ENCODE results near the gene JSRP1. TPM values are rescaled to one million over a fixed set of nuclear protein-coding genes. Genes with fewer than 3 reads are reported as not detected.

Gene JSRP1
- total and polyA plus RNA-seq, 4 donors: 0.25 to 0.45 (median 0.39) TPM; not detected in 1

GRCh38 chr19:2280633-2281264 lies 24.5 kb upstream of the JSRP1 start:
- TF ChIP-seq SP1 (IDR thresholded peaks at IDR 0.05): no peak
- H3K4me3 ChIP-seq (ENCODE audit: low read depth in 1 of 3, low read length in 3 of 3): no peak overlapping the region
- H3K9me3 ChIP-seq (ENCODE audit: control insufficient read depth in 4 of 4, low read length in 3 of 4): no peaks in the 10 kb centered on the region
- H3K4me1 ChIP-seq (ENCODE audit: control insufficient read depth in 4 of 4, insufficient read depth in 4 of 4, low read length in 3 of 4): no peaks in the 10 kb centered on the region
- no peak overlapping the region for H3K27ac ChIP-seq (ENCODE audit: low read depth in 1 of 2, low read length in 2 of 2)
- H3K36me3 ChIP-seq (ENCODE audit: control insufficient read depth in 4 of 4, insufficient read depth in 3 of 4, low read depth in 1 of 4, low read length in 3 of 4): no peaks in the 10 kb centered on the region
- no peaks in the 10 kb centered on the region for H3K27me3 ChIP-seq (ENCODE audit: control insufficient read depth in 4 of 4, insufficient read depth in 4 of 4, low read length in 3 of 4)
- 75% methylated on average over 26 of the region's 26 CpGs for WGBS
- no peak overlapping the region for H3K9ac ChIP-seq (ENCODE audit: low read depth in 1 of 2, low read length in 2 of 2)
- DNase-seq (ENCODE audit: low spot score): no peak

DNA sequence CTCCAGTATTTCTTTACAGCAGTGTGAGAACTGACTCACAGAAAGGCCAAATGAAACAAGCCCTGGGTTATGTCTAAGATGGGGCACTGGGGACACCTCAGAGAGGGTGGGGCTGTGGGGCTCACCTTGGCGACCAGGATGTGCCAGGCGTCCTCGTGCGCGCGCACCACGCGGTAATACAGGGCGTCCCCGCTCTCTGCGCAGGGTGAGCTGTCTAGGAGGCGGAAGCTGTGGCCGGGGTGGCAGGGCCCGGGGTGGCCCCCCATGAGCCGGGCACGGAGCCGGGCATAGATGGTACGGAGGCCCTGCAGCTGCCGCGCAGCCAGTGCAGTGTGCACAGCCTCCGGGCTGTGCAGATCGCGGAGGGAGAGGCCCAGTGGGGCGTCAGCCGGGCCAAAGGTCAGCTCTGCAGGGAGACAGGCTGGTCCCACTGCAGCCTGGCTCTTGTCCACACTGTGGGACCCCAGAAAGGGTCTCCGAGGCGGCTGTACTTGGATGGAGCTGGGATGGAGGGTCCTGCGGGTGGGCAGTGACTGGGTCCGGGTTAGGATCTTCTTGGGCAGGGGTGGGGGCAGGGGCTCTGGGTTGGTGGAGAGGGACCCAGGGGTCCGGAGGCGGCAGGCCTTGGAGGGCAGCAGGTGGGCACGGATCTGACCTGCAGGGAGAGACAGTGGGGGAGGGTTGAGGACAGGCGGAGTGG lies 22.4 kb upstream of the JSRP1 start:
- no peak for DNase-seq (ENCODE audit: low spot score)
- no peaks in the 10 kb centered on the region for H3K27me3 ChIP-seq (ENCODE audit: control insufficient read depth in 4 of 4, insufficient read depth in 4 of 4, low read length in 3 of 4)
- no peaks in the 10 kb centered on the region for H3K36me3 ChIP-seq (ENCODE audit: control insufficient read depth in 4 of 4, insufficient read depth in 3 of 4, low read depth in 1 of 4, low read length in 3 of 4)
- H3K9ac ChIP-seq (ENCODE audit: low read depth in 1 of 2, low read length in 2 of 2): no peak overlapping the region
- 78% methylated on average over 33 of the region's 33 CpGs for WGBS
- no peak overlapping the region for H3K4me3 ChIP-seq (ENCODE audit: low read depth in 1 of 3, low read length in 3 of 3)
- no peak overlapping the region for H3K27ac ChIP-seq (ENCODE audit: low read depth in 1 of 2, low read length in 2 of 2)
- peaks cover 2 to 14% (median 8%) of the 10 kb centered on the region in 4 donors for H3K4me1 ChIP-seq (ENCODE audit: control insufficient read depth in 4 of 4, insufficient read depth in 4 of 4, low read length in 3 of 4)
- no peaks in the 10 kb centered on the region for H3K9me3 ChIP-seq (ENCODE audit: control insufficient read depth in 4 of 4, low read length in 3 of 4)
- no peak for TF ChIP-seq YY1 (IDR thresholded peaks at IDR 0.05)
- TF ChIP-seq, protein P1, sequence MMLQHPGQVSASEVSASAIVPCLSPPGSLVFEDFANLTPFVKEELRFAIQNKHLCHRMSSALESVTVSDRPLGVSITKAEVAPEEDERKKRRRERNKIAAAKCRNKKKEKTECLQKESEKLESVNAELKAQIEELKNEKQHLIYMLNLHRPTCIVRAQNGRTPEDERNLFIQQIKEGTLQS (IDR thresholded peaks at IDR 0.05): no peak
- TF ChIP-seq SP1 (IDR thresholded peaks at IDR 0.05): no peak
- no peak for TF ChIP-seq FOXA1 (IDR thresholded peaks at IDR 0.05)
- TF ChIP-seq REST (IDR thresholded peaks at IDR 0.05): no peak
- TF ChIP-seq TAF1 (conservative IDR thresholded peaks at IDR 0.05): no peak
- no peak for TF ChIP-seq HNF4G (IDR thresholded peaks at IDR 0.05)

- Histone ChIP-seq H3K36me3 (ENCODE audit: control insufficient read depth in 4 of 4, insufficient read depth in 3 of 4, low read depth in 1 of 4, low read length in 3 of 4) (peaks cover 2 to 9% (median 5%) of the 10 kb centered on the region in 4 donors), H3K9ac (ENCODE audit: low read depth in 1 of 2, low read length in 2 of 2) (no peak overlapping the region), H3K27me3 (ENCODE audit: control insufficient read depth in 4 of 4, insufficient read depth in 4 of 4, low read length in 3 of 4) (no peaks in the 10 kb centered on the region), H3K27ac (ENCODE audit: low read depth in 1 of 2, low read length in 2 of 2) (no peak overlapping the region), H3K4me3 (ENCODE audit: low read depth in 1 of 3, low read length in 3 of 3) (no peak overlapping the region), H3K9me3 (ENCODE audit: control insufficient read depth in 4 of 4, low read length in 3 of 4) (no peaks in the 10 kb centered on the region), H3K4me1 (ENCODE audit: control insufficient read depth in 4 of 4, insufficient read depth in 4 of 4, low read length in 3 of 4) (peaks cover 5 to 28% (median 21%) of the 10 kb centered on the region in 4 donors)
- TF ChIP-seq RXRA (IDR thresholded peaks at IDR 0.05) (no peak), NR2F2 (IDR thresholded peaks at IDR 0.05) (no peak), RAD21 (IDR thresholded peaks at IDR 0.05) (no peak)
- WGBS: 88% methylated on average over 9 of the region's 9 CpGs
- no peak for DNase-seq (ENCODE audit: low spot score)
Observed at GRCh38 chr19:2277138-2277537, 20.9 kb upstream of the JSRP1 start.
